Prostate gland (tissue), 2 donors: ENCODE data around the gene BRD1.

ENCODE experiments used
- CTCF ChIP-seq, 4 experiments: fragments of 200-600 bp in 2 of 4; fragments of 450-650 bp in 2 of 4; sonication (generic) in 2 of 4; IDR thresholded peaks; 1 replicate in 3 of 4; 2 replicates in 1 of 4; pipeline ENCODE4 v1.5.1; 2016 to 2019; ENCODE audit warnings: antibody characterized with exemption in 4 of 4, mild to moderate bottlenecking in 2 of 4, moderate library complexity in 2 of 4
- POLR2A ChIP-seq: fragments of 450-650 bp; IDR thresholded peaks from one replicate; pipeline ENCODE4 v1.6.1; 2016; ENCODE audit warnings: antibody characterized with exemption, mild to moderate bottlenecking
- POLR2AphosphoS5 ChIP-seq: sonication (generic); formaldehyde crosslinking; IDR thresholded peaks from one replicate; pipeline ENCODE4 v1.6.1; 2017; ENCODE audit warnings: antibody characterized with exemption

GRCh38 chr22:49827853-49828598 is at the start of gene BRD1:
- TF ChIP-seq POLR2AphosphoS5, result no peak
- peak; percentile 23 for TF ChIP-seq POLR2A
- no peak for TF ChIP-seq CTCF (IDR thresholded peaks at IDR 0.05)
